Measurements from ENCODE around the gene PTPN14.

The PTPN14 gene

GRCh38 chr1:214568328-214568727 is 16.9 kb upstream of the PTPN14 start:
- no peak for DNase-seq (ENCODE audit: low read depth in 2 of 2)

GRCh38 chr1:214567481-214567980 is 16.1 kb upstream of the PTPN14 start:
- DNase-seq (ENCODE audit: low read depth in 2 of 2): no peak

- peak in 1 of 2 donors; percentile 5 for DNase-seq (ENCODE audit: low read depth in 2 of 2)
Observed at GRCh38 chr1:214566158-214567104, 15.0 kb upstream of the PTPN14 start.

GRCh38 chr1:214565310-214565709 is 13.9 kb upstream of the PTPN14 start:
- no peak for DNase-seq (ENCODE audit: low read depth in 2 of 2)

- no peak for DNase-seq (ENCODE audit: low read depth in 2 of 2)
Observed at GRCh38 chr1:214563881-214564280, 12.5 kb upstream of the PTPN14 start.

- DNase-seq (ENCODE audit: low read depth in 2 of 2): no peak
Observed at GRCh38 chr1:214557952-214558735, 6.7 kb upstream of the PTPN14 start.

- no peak for DNase-seq (ENCODE audit: low read depth in 2 of 2)
Observed at GRCh38 chr1:214553142-214553710, 1.8 kb upstream of the PTPN14 start.

- DNase-seq (ENCODE audit: low read depth in 2 of 2): no peak
Observed at GRCh38 chr1:214552174-214552608, 789 bp upstream of the PTPN14 start.

- DNase-seq (ENCODE audit: low read depth in 2 of 2): no peak
Observed at GRCh38 chr1:214550857-214551435, 456 bp downstream of the PTPN14 start.

- no peak for DNase-seq (ENCODE audit: low read depth in 2 of 2)
Observed at GRCh38 chr1:214550013-214550856, 1.2 kb downstream of the PTPN14 start.

GRCh38 chr1:214549604-214550003 is 1.8 kb downstream of the PTPN14 start:
- no peak for DNase-seq (ENCODE audit: low read depth in 2 of 2)

- DNase-seq (ENCODE audit: low read depth in 2 of 2): no peak
Observed at GRCh38 chr1:214548988-214549387, 2.4 kb downstream of the PTPN14 start.

GRCh38 chr1:214548271-214548670 is 3.1 kb downstream of the PTPN14 start:
- DNase-seq (ENCODE audit: low read depth in 2 of 2): no peak

- no peak for DNase-seq (ENCODE audit: low read depth in 2 of 2)
Observed at GRCh38 chr1:214547747-214548146, 3.7 kb downstream of the PTPN14 start.

- DNase-seq (ENCODE audit: low read depth in 2 of 2): no peak
Observed at GRCh38 chr1:214546886-214547641, 4.3 kb downstream of the PTPN14 start.

- no peak for DNase-seq (ENCODE audit: low read depth in 2 of 2)
Observed at GRCh38 chr1:214546084-214546483, 5.3 kb downstream of the PTPN14 start.

- no peak for DNase-seq (ENCODE audit: low read depth in 2 of 2)
Observed at GRCh38 chr1:214545293-214545692, 6.1 kb downstream of the PTPN14 start.

- DNase-seq (ENCODE audit: low read depth in 2 of 2): no peak
Observed at GRCh38 chr1:214544791-214545190, 6.6 kb downstream of the PTPN14 start.

GRCh38 chr1:214542275-214543199 is 8.9 kb downstream of the PTPN14 start:
- DNase-seq (ENCODE audit: low read depth in 2 of 2): no peak
